NCI-H128 (cell line): ENCODE measurements around the gene ANXA9.

ENCODE experiments used
- DNase-seq: peaks from one replicate; lab custom pipeline; 2025; ENCODE audit not compliant: unreplicated experiment; lab: John Stamatoyannopoulos, UW

The ANXA9 gene

GRCh38 chr1:151003180-151003579, 21.1 kb downstream of the ANXA9 start:
- DNase-seq = no peak

- no peak for DNase-seq
Observed at GRCh38 chr1:151005729-151006319, 23.7 kb downstream of the ANXA9 start.

- peak; percentile 76 for DNase-seq
Observed at GRCh38 chr1:151006327-151007052, 24.4 kb downstream of the ANXA9 start, which contains the start of gene MINDY1. Gene MINDY1, minus strand, starts transcription at chr1:151006902. Its CDS starts 4,285 bp downstream, at chr1:151002617.

GRCh38 chr1:151007853-151008243, 25.8 kb downstream of the ANXA9 start:
- DNase-seq = no peak

- peak; percentile 94 for DNase-seq
Observed at GRCh38 chr1:151008244-151009205, 26.4 kb downstream of the ANXA9 start, which contains the start of gene PRUNE1. Gene PRUNE1, plus strand, starts transcription at chr1:151008449. Its CDS starts 184 bp downstream, at chr1:151008633.

- no peak for DNase-seq
Observed at GRCh38 chr1:151009206-151009587, 27.1 kb downstream of the ANXA9 start.

- DNase-seq = no peak
Observed at GRCh38 chr1:151009674-151010345, 27.7 kb downstream of the ANXA9 start.

GRCh38 chr1:151010346-151010726, 28.2 kb downstream of the ANXA9 start:
- DNase-seq = no peak

- DNase-seq = no peak
Observed at GRCh38 chr1:151011154-151011850, 29.2 kb downstream of the ANXA9 start.

GRCh38 chr1:151012684-151013471, 30.8 kb downstream of the ANXA9 start:
- no peak for DNase-seq

- peak; percentile 24 for DNase-seq
Observed at GRCh38 chr1:151013518-151013917, 31.4 kb downstream of the ANXA9 start.

GRCh38 chr1:151024540-151025146, 42.6 kb downstream of the ANXA9 start:
- peak; percentile 54 for DNase-seq

GRCh38 chr1:151026460-151026859, 44.4 kb downstream of the ANXA9 start:
- no peak for DNase-seq

GRCh38 chr1:151032164-151032563, 50.1 kb downstream of the ANXA9 start:
- DNase-seq = no peak

GRCh38 chr1:151035167-151035566, 53.1 kb downstream of the ANXA9 start:
- DNase-seq = no peak

GRCh38 chr1:151036356-151036755, 54.3 kb downstream of the ANXA9 start, which contains the start of gene BNIPL:
Gene BNIPL, plus strand, starts transcription at chr1:151036586. Its CDS starts 140 bp downstream, at chr1:151036726.
- no peak for DNase-seq

GRCh38 chr1:151037032-151037431, 54.9 kb downstream of the ANXA9 start:
- DNase-seq = no peak

GRCh38 chr1:151039521-151039920, 57.4 kb downstream of the ANXA9 start:
- no peak for DNase-seq

- DNase-seq = no peak
Observed at GRCh38 chr1:151043163-151043562, 61.1 kb downstream of the ANXA9 start.
